ENCODE data around the gene NEK1.

The NEK1 gene

DNA sequence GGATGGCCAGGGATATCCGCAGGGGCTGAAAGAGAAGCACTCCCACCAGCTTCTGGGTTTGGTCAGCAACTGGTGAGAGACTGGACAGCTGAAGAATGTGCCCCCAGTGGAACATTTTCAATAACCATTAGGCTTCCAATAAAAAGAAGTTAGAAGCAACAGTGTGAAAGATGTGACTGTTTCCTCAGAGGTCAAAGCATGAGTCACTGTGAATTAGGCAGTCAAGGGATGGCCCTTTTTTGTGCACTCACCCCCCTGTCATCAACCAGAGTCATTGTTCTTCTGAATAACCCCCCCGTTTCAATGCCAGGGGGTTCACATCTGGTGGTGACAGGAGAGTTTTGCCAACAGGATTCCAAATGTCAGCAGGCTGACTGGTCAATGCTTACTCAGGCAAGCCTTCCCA is 267.1 kb downstream of the NEK1 start:
- H2AFZ ChIP-seq (ENCODE audit: low read depth, low read length), result no peak overlapping the region

More for the DNA sequence above, 267.1 kb downstream of the NEK1 start:
- TF ChIP-seq, protein P1, sequence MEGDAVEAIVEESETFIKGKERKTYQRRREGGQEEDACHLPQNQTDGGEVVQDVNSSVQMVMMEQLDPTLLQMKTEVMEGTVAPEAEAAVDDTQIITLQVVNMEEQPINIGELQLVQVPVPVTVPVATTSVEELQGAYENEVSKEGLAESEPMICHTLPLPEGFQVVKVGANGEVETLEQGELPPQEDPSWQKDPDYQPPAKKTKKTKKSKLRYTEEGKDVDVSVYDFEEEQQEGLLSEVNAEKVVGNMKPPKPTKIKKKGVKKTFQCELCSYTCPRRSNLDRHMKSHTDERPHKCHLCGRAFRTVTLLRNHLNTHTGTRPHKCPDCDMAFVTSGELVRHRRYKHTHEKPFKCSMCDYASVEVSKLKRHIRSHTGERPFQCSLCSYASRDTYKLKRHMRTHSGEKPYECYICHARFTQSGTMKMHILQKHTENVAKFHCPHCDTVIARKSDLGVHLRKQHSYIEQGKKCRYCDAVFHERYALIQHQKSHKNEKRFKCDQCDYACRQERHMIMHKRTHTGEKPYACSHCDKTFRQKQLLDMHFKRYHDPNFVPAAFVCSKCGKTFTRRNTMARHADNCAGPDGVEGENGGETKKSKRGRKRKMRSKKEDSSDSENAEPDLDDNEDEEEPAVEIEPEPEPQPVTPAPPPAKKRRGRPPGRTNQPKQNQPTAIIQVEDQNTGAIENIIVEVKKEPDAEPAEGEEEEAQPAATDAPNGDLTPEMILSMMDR (IDR thresholded peaks at IDR 0.05; ENCODE audit: low read depth, low read length), result no peak
- TF ChIP-seq EZH2phosphoT487 (IDR thresholded peaks at IDR 0.05; ENCODE audit: low read depth), result no peak
- H3K36me3 ChIP-seq (replicated peaks; ENCODE audit: low read depth, low read length), result no peaks in the 10 kb centered on the region
- H3K79me2 ChIP-seq (ENCODE audit: low read length), result no peaks in the 10 kb centered on the region
- no peaks in the 10 kb centered on the region for H3K9me3 ChIP-seq (ENCODE audit: insufficient read depth, low read length)
- H3K27ac ChIP-seq (ENCODE audit: low read length), result no peak overlapping the region
- no peaks in the 10 kb centered on the region for H3K4me1 ChIP-seq (ENCODE audit: low read length)
- H3K4me3 ChIP-seq (ENCODE audit: low read length), result no peak overlapping the region
- H3K27me3 ChIP-seq (ENCODE audit: low read depth, low read length), result no peaks in the 10 kb centered on the region
- H3K9ac ChIP-seq (ENCODE audit: low read length), result no peak overlapping the region
- no peak overlapping the region for H3K4me2 ChIP-seq (ENCODE audit: low read length)
- H4K20me1 ChIP-seq (ENCODE audit: insufficient read depth, low read length), result no peaks in the 10 kb centered on the region
